Kidney (tissue), 14 donors: Measurements from ENCODE around the gene TCEA3. TPM values are rescaled to one million over a fixed set of nuclear protein-coding genes. Genes with fewer than 3 reads are reported as not detected.

ENCODE experiments used
- DNase-seq, 5 donors: peaks; one replicate each; pipeline ENCODE4 v3.0.0-alpha.2; 2013 to 2020
- FAIRE-seq: peaks from 2 replicates; lab custom pipeline; 2012; peaks lifted over from hg19 to GRCh38; lab: Jason Lieb, UNC
- H3K27ac ChIP-seq, 2 donors: one replicate each; pipeline ENCODE4 v1.7.0; 2013; ENCODE audit warnings: low read depth in 2 of 2, low read length in 2 of 2, inconsistent platforms in 1 of 2
- H3K27me3 ChIP-seq: one replicate; pipeline ENCODE4 v1.7.1; 2013; ENCODE audit warnings: low read length, inconsistent platforms; ENCODE audit not compliant: control insufficient read depth, insufficient read depth
- H3K36me3 ChIP-seq, 3 donors: one replicate each; pipeline versions ENCODE4 v1.7.0 to v1.7.1; 2013; ENCODE audit warnings: low read length in 3 of 3, control low read depth in 1 of 3, inconsistent platforms in 1 of 3; ENCODE audit not compliant: insufficient read depth in 3 of 3, control insufficient read depth in 2 of 3
- H3K4me1 ChIP-seq, 3 donors: one replicate each; pipeline versions ENCODE4 v1.7.0 to v1.7.1; 2013; ENCODE audit warnings: low read length in 3 of 3, inconsistent platforms in 1 of 3, low read depth in 1 of 3; ENCODE audit not compliant: control insufficient read depth in 2 of 3, insufficient read depth in 2 of 3
- H3K4me3 ChIP-seq, 3 donors: one replicate each; pipeline versions ENCODE4 v1.7.0 to v1.8.1; 2013; ENCODE audit warnings: low read length in 3 of 3, control low read depth in 1 of 3, inconsistent platforms in 1 of 3
- H3K9ac ChIP-seq, 3 donors: one replicate each; pipeline versions ENCODE4 v1.7.0 to v1.7.1; 2013; ENCODE audit warnings: low read length in 3 of 3, control low read depth in 1 of 3, inconsistent platforms in 1 of 3
- H3K9me3 ChIP-seq, 3 donors: one replicate each; pipeline versions ENCODE4 v1.7.0 to v1.7.1; 2013; ENCODE audit warnings: low read length in 3 of 3, control low read depth in 1 of 3, inconsistent platforms in 1 of 3; ENCODE audit not compliant: control insufficient read depth in 2 of 3, insufficient read depth in 1 of 3
- CTCF ChIP-seq: IDR thresholded peaks from 3 replicates; pipeline ENCODE4 v1.5.1; 2012; ENCODE audit warnings: mild to moderate bottlenecking, moderate library complexity, borderline replicate concordance; ENCODE audit not compliant: insufficient read depth; ENCODE audit errors: extremely low read depth
- intact Hi-C: fragments of 100-400 bp; cut with DNase I; formaldehyde crosslinking; loops from one replicate; pipeline ENCODE4 v1.11.1; 2022
- polyA plus RNA-seq: library from polyadenylated mRNA; stranded (reverse); fragments of 350-450 nt; fragmentation: Illumina TruSeq; extraction: RNeasy Lipid Tissue Mini Kit (QIAGEN cat#74804); gene quantifications from one replicate; pipeline ENCODE4 v1.2.3, GENCODE V29; 2014; ENCODE audit warnings: low read depth, low replicate concordance; ENCODE audit not compliant: insufficient read depth
- total RNA-seq: library from RNA; stranded (reverse); fragmentation: NEBNext Ultra II Directional; extraction: Animal tissue kit (Norgen Biotek cat#: 25700); gene quantifications from one replicate; pipeline ENCODE4 v1.2.1, GENCODE V29; 2021
- donor health status: control.
- donor health status: control.
- donor health status: control.
- donor health status: control.
- donor health status: control.
- donor health status: DM: yes; HTN: yes; CAD: no.
- donor health status: Normal renal cell carcinoma (clear cell type).

Gene TCEA3
- total and polyA plus RNA-seq, 2 donors from 2014 or later, result 46.3 to 93.2 TPM

GRCh38 chr1:23358310-23358875 lies 66.2 kb downstream of the TCEA3 start:
- FAIRE-seq, result no peak
- peaks cover 17 to 25% (median 23%) of the 10 kb centered on the region in 3 donors for H3K36me3 ChIP-seq
- no peak for TF ChIP-seq CTCF

GRCh38 chr1:23357138-23357908 lies 67.2 kb downstream of the TCEA3 start:
- no peaks in the 10 kb centered on the region for H3K27me3 ChIP-seq
- DNase-seq, result no peak
- FAIRE-seq, result no peak
- no peak overlapping the region for H3K9ac ChIP-seq
- H3K27ac ChIP-seq, result no peak overlapping the region
- H3K4me3 ChIP-seq, result no peak overlapping the region
- peaks cover 14 to 29% (median 14%) of the 10 kb centered on the region in 3 donors for H3K9me3 ChIP-seq
- no peak for TF ChIP-seq CTCF
- H3K36me3 ChIP-seq, result peaks cover 10 to 16% (median 15%) of the 10 kb centered on the region in 3 donors
- no peaks in the 10 kb centered on the region for H3K4me1 ChIP-seq
- intact Hi-C loops, result no loop called here

More at GRCh38 chr1:23358310-23358875, 66.2 kb downstream of the TCEA3 start:
- H3K4me1 ChIP-seq, result no peaks in the 10 kb centered on the region
- DNase-seq, result no peak
- H3K27me3 ChIP-seq, result no peaks in the 10 kb centered on the region
- H3K4me3 ChIP-seq, result no peak overlapping the region
- no peak overlapping the region for H3K27ac ChIP-seq
- peaks cover 21 to 37% (median 22%) of the 10 kb centered on the region in 3 donors for H3K9me3 ChIP-seq
- intact Hi-C loops, result no loop called here
- H3K9ac ChIP-seq, result no peak overlapping the region

- H3K4me1 ChIP-seq, result no peaks in the 10 kb centered on the region
- no peaks in the 10 kb centered on the region for H3K27me3 ChIP-seq
- no peak overlapping the region for H3K27ac ChIP-seq
- no peak overlapping the region for H3K9ac ChIP-seq
- no peak for FAIRE-seq
- no peak for TF ChIP-seq CTCF
- H3K4me3 ChIP-seq, result no peak overlapping the region
- peaks cover 7 to 21% (median 7%) of the 10 kb centered on the region in 3 donors for H3K9me3 ChIP-seq
- no peak for DNase-seq
- intact Hi-C loops, result no loop called here
- peaks cover 4 to 9% (median 8%) of the 10 kb centered on the region in 3 donors for H3K36me3 ChIP-seq
These were observed 67.9 kb downstream of the TCEA3 start for GRCh38 chr1:23356471-23357137.
